HG03135 (cell line): Measurements from ENCODE around the gene SPATA17.

Source experiments
- ATAC-seq: cut with Tn5 transposase; IDR thresholded peaks from one replicate; pipeline ENCODE4 v1.9.1; 2021; ENCODE audit warnings: mild to moderate bottlenecking, moderate library complexity; ENCODE audit not compliant: unreplicated experiment

The SPATA17 gene

GRCh38 chr1:217910203-217910602 is 279.1 kb downstream of the SPATA17 start:
- no peak for ATAC-seq

- ATAC-seq: no peak
Measured at GRCh38 chr1:217910791-217911320, 279.7 kb downstream of the SPATA17 start.

GRCh38 chr1:217911908-217912307 is 280.8 kb downstream of the SPATA17 start:
- no peak for ATAC-seq

GRCh38 chr1:217917281-217917887 is 286.2 kb downstream of the SPATA17 start:
- ATAC-seq: no peak

- ATAC-seq: no peak
Measured at GRCh38 chr1:217919683-217920388, 288.7 kb downstream of the SPATA17 start.
